ENCODE results near the gene NT5C1B.

DNA sequence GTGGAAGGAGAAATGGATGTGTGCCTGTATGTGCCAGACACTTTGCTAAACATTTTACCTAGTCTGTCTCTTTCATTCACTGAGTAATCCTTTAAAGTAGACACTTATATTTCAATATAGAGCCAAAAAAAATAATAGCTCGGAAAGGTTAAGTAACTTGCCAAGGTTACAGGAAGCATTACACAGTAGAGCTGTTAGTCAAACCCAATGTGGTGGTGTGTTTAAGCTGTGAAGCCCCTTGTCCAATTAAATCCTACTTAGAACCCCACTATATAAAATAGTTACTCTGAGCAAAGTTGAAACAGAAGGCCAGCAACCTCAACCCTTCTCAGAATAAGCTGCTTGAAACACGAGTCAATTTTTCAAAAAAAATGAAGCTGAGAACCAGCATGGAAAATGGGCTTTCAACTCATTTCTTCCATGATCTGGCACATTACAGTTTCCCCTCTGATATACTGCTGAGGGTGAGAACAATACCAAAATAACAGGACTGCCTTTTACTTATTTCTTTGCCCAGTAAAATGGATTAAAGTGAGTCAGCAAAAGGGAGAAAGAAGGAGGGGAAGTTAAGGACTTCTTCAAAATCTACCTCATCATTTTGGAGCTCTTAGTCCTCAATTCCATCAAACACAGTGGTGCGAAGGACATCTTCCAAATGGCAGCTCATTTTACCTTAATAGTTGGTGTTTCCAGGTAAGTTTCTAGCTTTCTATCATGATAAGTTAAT lies 36.9 kb downstream of the NT5C1B start:
- TF ChIP-seq CTCF (IDR thresholded peaks at IDR 0.05; ENCODE audit: insufficient read depth, low read length, poor library complexity, severe bottlenecking) (no peak), EZH2phosphoT487 (conservative IDR thresholded peaks at IDR 0.05; ENCODE audit: low read length) (no peak)

Measured in SU-DHL-6 (cell line).